CD4-positive, alpha-beta memory T cell (primary cell): ENCODE results near the gene OR12D1. TPM values are rescaled to one million over a fixed set of nuclear protein-coding genes. Genes with fewer than 3 reads are reported as not detected.
"Not testable (repeated sequence)": the region's sequence is repeated elsewhere in the genome, so short reads cannot be mapped to it uniquely, and the experiment has no call there.

Experiments used
- CTCF ChIA-PET: fragments of 350-600 bp; sonication (Branson Sonifier 250); formaldehyde crosslinking; loops from one replicate; lab custom pipeline; 2021; ENCODE audit warnings: inconsistent platforms; ENCODE audit not compliant: partially characterized antibody; lab: Charles Lee
- POLR2A ChIA-PET: fragments of 350-600 bp; sonication (Branson Sonifier 250); formaldehyde crosslinking; loops from one replicate; lab custom pipeline; 2021; ENCODE audit not compliant: partially characterized antibody; lab: Charles Lee
- DNase-seq, 5 donors: peaks; one replicate each; pipeline versions ENCODE4 v3.0.0 to v3.0.0-alpha.2; 2020 to 2022; ENCODE audit warnings: mixed read lengths in 1 of 5
- H3K27ac ChIP-seq: one replicate; pipeline ENCODE4 v1.7.0; 2013; ENCODE audit warnings: low read depth, low read length
- H3K27me3 ChIP-seq: 2 replicates; pipeline ENCODE4 v1.7.0; 2013; ENCODE audit warnings: mild to moderate bottlenecking, low read length, moderate library complexity; ENCODE audit not compliant: insufficient read depth
- H3K36me3 ChIP-seq: 2 replicates; pipeline ENCODE4 v1.7.0; 2013; ENCODE audit warnings: mild to moderate bottlenecking, low read length, moderate library complexity; ENCODE audit not compliant: insufficient read depth
- H3K4me1 ChIP-seq: 2 replicates; pipeline ENCODE4 v1.7.0; 2013; ENCODE audit warnings: mild to moderate bottlenecking, low read length, moderate library complexity; ENCODE audit not compliant: insufficient read depth
- H3K4me3 ChIP-seq, 2 donors: one replicate each; pipeline ENCODE4 v1.7.0; 2013; ENCODE audit warnings: low read length in 2 of 2, mild to moderate bottlenecking in 1 of 2
- H3K9me3 ChIP-seq, 2 donors: one replicate each; pipeline ENCODE4 v1.7.0; 2013; ENCODE audit warnings: low read length in 2 of 2, control low read depth in 1 of 2; ENCODE audit not compliant: control insufficient read depth in 1 of 2
- H3K27ac Mint-ChIP-seq, 7 donors: one replicate each; pipeline ENCODE4 v1.8.0; 2020 to 2021; ENCODE audit warnings: mixed read lengths in 7 of 7, mild to moderate bottlenecking in 6 of 7, inconsistent platforms in 3 of 7, moderate library complexity in 3 of 7
- H3K27me3 Mint-ChIP-seq, 2 donors: one replicate each; pipeline ENCODE4 v1.8.0; 2020 to 2021; ENCODE audit warnings: mixed read lengths in 2 of 2
- H3K36me3 Mint-ChIP-seq, 2 donors: one replicate each; pipeline ENCODE4 v1.8.0; 2020 to 2021; ENCODE audit warnings: mixed read lengths in 2 of 2, inconsistent platforms in 1 of 2, mild to moderate bottlenecking in 1 of 2
- H3K4me1 Mint-ChIP-seq, 4 donors: one replicate each; pipeline ENCODE4 v1.8.0; 2020 to 2021; ENCODE audit warnings: mixed read lengths in 4 of 4, mild to moderate bottlenecking in 1 of 4
- H3K4me3 Mint-ChIP-seq, 8 donors: one replicate each; pipeline ENCODE4 v1.8.0; 2020 to 2021; ENCODE audit warnings: mixed read lengths in 8 of 8, mild to moderate bottlenecking in 7 of 8, moderate library complexity in 6 of 8, inconsistent platforms in 3 of 8
- H3K9me3 Mint-ChIP-seq, 8 donors: one replicate each; pipeline ENCODE4 v1.8.0; 2020 to 2021; ENCODE audit warnings: mixed read lengths in 8 of 8, mild to moderate bottlenecking in 5 of 8, inconsistent platforms in 3 of 8, moderate library complexity in 1 of 8
- intact Hi-C: fragments of 100-400 bp; cut with micrococcal nuclease; formaldehyde crosslinking; loops from one replicate; pipeline ENCODE4 v1.15.1; 2023
- polyA plus RNA-seq, 2 donors: library from polyadenylated mRNA; unstranded; fragments of 300-500 nt; fragmentation: Illumina TruSeq; gene quantifications; one replicate each; pipeline ENCODE4 v1.2.3, GENCODE V29; 2021
- total RNA-seq, 2 experiments: library from RNA; stranded (reverse); gene quantifications; one replicate each; pipeline ENCODE4 v1.2.3, GENCODE V29; 2021

Gene OR12D1
- total and polyA plus RNA-seq, 4 experiments from 2014 or later = not detected

- no peak overlapping the region for H3K4me3 ChIP-seq
- Mint-ChIP-seq H3K36me3 (no peaks in the 10 kb centered on the region), H3K27ac (no peak overlapping the region), H3K9me3 (peaks cover 2 to 13% (median 10%) of the 10 kb centered on the region in 8 donors), H3K27me3 (peaks cover 26 to 50% of the 10 kb centered on the region in 2 donors), H3K4me3 (no peak overlapping the region), H3K4me1 (no peaks in the 10 kb centered on the region)
- intact Hi-C loops = no loop called here
- POLR2A ChIA-PET = no interaction called here
- no peaks in the 10 kb centered on the region for H3K36me3 ChIP-seq
- no peaks in the 10 kb centered on the region for H3K4me1 ChIP-seq
- no peak overlapping the region for H3K27ac ChIP-seq
- CTCF ChIA-PET = no interaction called here
- H3K27me3 ChIP-seq = peaks cover 7% of the 10 kb centered on the region
- DNase-seq = no peak
- no peaks in the 10 kb centered on the region for H3K9me3 ChIP-seq
Observed at GRCh38 chr6:29403801-29404200, 10.9 kb upstream of the OR12D1 start.

GRCh38 chr6:29419516-29419915 is 4.8 kb downstream of the OR12D1 start:
- ChIA-PET POLR2A (no interaction called here), CTCF (no interaction called here)
- intact Hi-C loops = no loop called here
- Histone ChIP-seq H3K4me3 (no peak overlapping the region), H3K9me3 (no peaks in the 10 kb centered on the region), H3K4me1 (no peaks in the 10 kb centered on the region), H3K27me3 (no peaks in the 10 kb centered on the region), H3K27ac (no peak overlapping the region), H3K36me3 (no peaks in the 10 kb centered on the region)
- H3K36me3 Mint-ChIP-seq = no peaks in the 10 kb centered on the region
- no peak overlapping the region for H3K27ac Mint-ChIP-seq
- peaks cover 0 to 12% (median 6%) of the 10 kb centered on the region in 8 donors for H3K9me3 Mint-ChIP-seq
- peaks cover 15 to 23% of the 10 kb centered on the region in 2 donors for H3K27me3 Mint-ChIP-seq
- no peak overlapping the region for H3K4me3 Mint-ChIP-seq
- DNase-seq = no peak
- H3K4me1 Mint-ChIP-seq = no peaks in the 10 kb centered on the region

GRCh38 chr6:29424168-29424567 is 9.4 kb downstream of the OR12D1 start:
- Histone ChIP-seq H3K4me3 (no peak overlapping the region), H3K36me3 (no peaks in the 10 kb centered on the region), H3K9me3 (no peaks in the 10 kb centered on the region), H3K4me1 (no peaks in the 10 kb centered on the region), H3K27me3 (no peaks in the 10 kb centered on the region), H3K27ac (no peak overlapping the region)
- Mint-ChIP-seq H3K27ac (no peak overlapping the region), H3K36me3 (no peaks in the 10 kb centered on the region), H3K4me1 (no peaks in the 10 kb centered on the region), H3K9me3 (peaks cover 0 to 12% (median 6%) of the 10 kb centered on the region in 8 donors), H3K4me3 (no peak overlapping the region), H3K27me3 (peaks cover 19 to 21% of the 10 kb centered on the region in 2 donors)
- CTCF ChIA-PET = interaction anchor here (1.2 kb wide), 1 partner anchor 11 kb away, joined by 4 read pairs; no protein-coding TSS in a partner anchor
- POLR2A ChIA-PET = no interaction called here
- intact Hi-C loops = no loop called here
- DNase-seq = no peak

- Mint-ChIP-seq H3K9me3 (peaks cover 0 to 12% (median 6%) of the 10 kb centered on the region in 8 donors), H3K27ac (no peak overlapping the region), H3K4me1 (no peaks in the 10 kb centered on the region), H3K4me3 (no peak overlapping the region), H3K27me3 (peaks cover 21 to 23% of the 10 kb centered on the region in 2 donors), H3K36me3 (no peaks in the 10 kb centered on the region)
- DNase-seq = no peak
- Histone ChIP-seq H3K4me1 (no peaks in the 10 kb centered on the region), H3K27me3 (no peaks in the 10 kb centered on the region), H3K36me3 (no peaks in the 10 kb centered on the region), H3K4me3 (no peak overlapping the region), H3K9me3 (no peaks in the 10 kb centered on the region), H3K27ac (no peak overlapping the region)
- POLR2A ChIA-PET = no interaction called here
- intact Hi-C loops = no loop called here
- CTCF ChIA-PET = interaction anchor here (1.2 kb wide), 1 partner anchor 11 kb away, joined by 4 read pairs; no protein-coding TSS in a partner anchor
Observed at GRCh38 chr6:29424575-29424974, 9.8 kb downstream of the OR12D1 start.

GRCh38 chr6:29425075-29425474 is 10.3 kb downstream of the OR12D1 start:
- Histone ChIP-seq H3K27me3 (no peaks in the 10 kb centered on the region), H3K27ac (no peak overlapping the region), H3K4me3 (no peak overlapping the region), H3K9me3 (no peaks in the 10 kb centered on the region), H3K4me1 (no peaks in the 10 kb centered on the region), H3K36me3 (no peaks in the 10 kb centered on the region)
- Mint-ChIP-seq H3K36me3 (no peaks in the 10 kb centered on the region), H3K4me3 (no peak overlapping the region), H3K4me1 (no peaks in the 10 kb centered on the region), H3K27ac (no peak overlapping the region), H3K27me3 (peaks cover 21 to 24% of the 10 kb centered on the region in 2 donors), H3K9me3 (peaks cover 0 to 12% (median 5%) of the 10 kb centered on the region in 8 donors)
- POLR2A ChIA-PET = no interaction called here
- no peak for DNase-seq
- intact Hi-C loops = no loop called here
- CTCF ChIA-PET = interaction anchor here (1.2 kb wide), 1 partner anchor 12 kb away, joined by 4 read pairs; no protein-coding TSS in a partner anchor

- Mint-ChIP-seq H3K27me3 (peaks cover 18 to 21% of the 10 kb centered on the region in 2 donors), H3K9me3 (peaks cover 0 to 4% (median 0%) of the 10 kb centered on the region in 8 donors), H3K36me3 (no peaks in the 10 kb centered on the region), H3K4me3 (no peak overlapping the region), H3K27ac (no peak overlapping the region), H3K4me1 (no peaks in the 10 kb centered on the region)
- no peaks in the 10 kb centered on the region for H3K27me3 ChIP-seq
- ChIA-PET CTCF (no interaction called here), POLR2A (no interaction called here)
- no peak overlapping the region for H3K4me3 ChIP-seq
- H3K36me3 ChIP-seq = no peaks in the 10 kb centered on the region
- DNase-seq = no peak
- no peak overlapping the region for H3K27ac ChIP-seq
- intact Hi-C loops = no loop called here
- no peaks in the 10 kb centered on the region for H3K4me1 ChIP-seq
- H3K9me3 ChIP-seq = no peaks in the 10 kb centered on the region
Observed at GRCh38 chr6:29426654-29427053, 11.9 kb downstream of the OR12D1 start.

GRCh38 chr6:29436730-29437129 is 22.0 kb downstream of the OR12D1 start:
- H3K4me1 ChIP-seq, intact Hi-C loops, POLR2A ChIA-PET, CTCF ChIA-PET, H3K4me3 ChIP-seq, H3K27me3 ChIP-seq, H3K27ac ChIP-seq, DNase-seq, H3K36me3 ChIP-seq, H3K36me3 Mint-ChIP-seq, H3K4me1 Mint-ChIP-seq, H3K9me3 ChIP-seq, H3K4me3 Mint-ChIP-seq, H3K27ac Mint-ChIP-seq: not testable (repeated sequence)
- peaks cover 24 to 33% of the 10 kb centered on the region in 2 donors for H3K27me3 Mint-ChIP-seq
- peaks cover 0 to 10% (median 4%) of the 10 kb centered on the region in 8 donors for H3K9me3 Mint-ChIP-seq
